HCT116 (cell line): Measurements from ENCODE around the gene UNC80. TPM values are rescaled to one million over a fixed set of nuclear protein-coding genes. Genes with fewer than 3 reads are reported as not detected.

Source experiments
- ATAC-seq: fragments of 200-7000 bp; cut with Tn5 transposase; 2 replicates; pipeline ENCODE4 v1.9.1; 2020; ENCODE audit warnings: mild to moderate bottlenecking, moderate library complexity
- BruUV-seq: library from RNA; stranded (reverse); fragments of 400-500 nt; replicated peaks from 2 replicates; lab custom pipeline; 2021; lab: Mats Ljungman, UMichigan
- CTCF ChIA-PET: fragments of 300-600 bp; sonication (Branson Sonifier 250); formaldehyde crosslinking; loops from one replicate; lab custom pipeline; 2021; ENCODE audit warnings: antibody characterized with exemption; lab: Charles Lee
- POLR2A ChIA-PET: fragments of 300-600, 350-600 bp; sonication (Branson Sonifier 250); formaldehyde crosslinking; loops from one replicate; lab custom pipeline; 2021; ENCODE audit warnings: antibody characterized with exemption; lab: Charles Lee
- RAD21 ChIA-PET, 2 experiments: fragments of 300-600 bp; sonication (Branson Sonifier 250); formaldehyde crosslinking; loops; one replicate each; lab custom pipeline; 2023; ENCODE audit warnings: low total read pairs in 2 of 2; ENCODE audit not compliant: uncharacterized antibody in 2 of 2, unreplicated experiment in 2 of 2, low non-redundant PET in 1 of 2; lab: Charles Lee
- DNase-seq: peaks from one replicate; pipeline ENCODE4 v3.0.0-alpha.2; 2010; ENCODE audit warnings: low read depth, low spot score
- H2AFZ ChIP-seq: fragments of 200-600 bp; shearing (Covaris generic), sonication (generic); 2 replicates; pipeline ENCODE4 v1.6.1; 2017; ENCODE audit warnings: low read depth, mixed run types, mixed read lengths, antibody characterized with exemption, low read length; ENCODE audit not compliant: poor library complexity, severe bottlenecking
- H3K27ac ChIP-seq: 2 replicates; pipeline ENCODE4 v1.5.1; 2012; ENCODE audit warnings: low read depth, low read length
- H3K27me3 ChIP-seq: fragments of 200-600 bp; sonication (generic); 2 replicates; pipeline ENCODE4 v1.6.1; 2016; ENCODE audit warnings: mixed run types, low read length, mixed read lengths; ENCODE audit not compliant: insufficient read depth
- H3K36me3 ChIP-seq, 2 experiments: fragments of 200-500 bp in 1 of 2; fragments of 200-600 bp in 1 of 2; sonication (Bioruptor generic) in 1 of 2; sonication (generic) in 1 of 2; 2 replicates each; pipeline versions ENCODE4 v1.5.1 to v1.6.1; 2014 to 2016; ENCODE audit warnings: low read length in 2 of 2, inconsistent platforms in 1 of 2, mixed read lengths in 1 of 2, mixed run types in 1 of 2; ENCODE audit not compliant: insufficient read depth in 2 of 2, control insufficient read depth in 1 of 2
- H3K4me1 ChIP-seq, 2 experiments: fragments of 200-600 bp in 1 of 2; sonication (generic) in 1 of 2; 2 replicates each; pipeline versions ENCODE4 v1.5.1 to v1.6.1; 2012 to 2017; ENCODE audit warnings: low read length in 2 of 2, inconsistent platforms in 1 of 2, mild to moderate bottlenecking in 1 of 2, mixed read lengths in 1 of 2, mixed run types in 1 of 2, moderate library complexity in 1 of 2; ENCODE audit not compliant: insufficient read depth in 2 of 2, control insufficient read depth in 1 of 2
- H3K4me2 ChIP-seq: fragments of 200-600 bp; sonication (generic); 2 replicates; pipeline ENCODE4 v1.6.1; 2017; ENCODE audit warnings: mixed run types, low read length, mixed read lengths
- H3K4me3 ChIP-seq, 2 experiments: fragments of 200-600 bp in 1 of 2; sonication (generic) in 1 of 2; replicated peaks in 1 of 2; 2 replicates each; pipeline ENCODE4 v1.5.1; 2011 to 2016; ENCODE audit warnings: low read length in 2 of 2, control low read depth in 1 of 2, low read depth in 1 of 2, mild to moderate bottlenecking in 1 of 2, mixed read lengths in 1 of 2, mixed run types in 1 of 2
- H3K79me2 ChIP-seq: fragments of 200-600 bp; sonication (generic); 2 replicates; pipeline ENCODE4 v1.6.1; 2017; ENCODE audit warnings: mild to moderate bottlenecking, mixed run types, low read length, moderate library complexity, mixed read lengths; ENCODE audit not compliant: insufficient read depth
- H3K9ac ChIP-seq: fragments of 200-600 bp; sonication (generic); 2 replicates; pipeline ENCODE4 v1.6.1; 2016; ENCODE audit warnings: low read length, mixed read lengths
- H3K9me2 ChIP-seq: fragments of 200-600 bp; sonication (generic), shearing (Covaris generic); 2 replicates; pipeline ENCODE4 v1.6.1; 2017; ENCODE audit warnings: mixed run types, mild to moderate bottlenecking, moderate library complexity; ENCODE audit not compliant: insufficient read depth
- H3K9me3 ChIP-seq, 2 experiments: fragments of 200-500 bp in 1 of 2; fragments of 200-600 bp in 1 of 2; sonication (Bioruptor generic) in 1 of 2; sonication (generic) in 1 of 2; 2 replicates each; pipeline ENCODE4 v1.6.1; 2014 to 2017; ENCODE audit warnings: low read length in 2 of 2, mixed read lengths in 2 of 2, inconsistent platforms in 1 of 2, low read depth in 1 of 2, mild to moderate bottlenecking in 1 of 2, mixed run types in 1 of 2, moderate library complexity in 1 of 2; ENCODE audit not compliant: control insufficient read depth in 1 of 2, insufficient read depth in 1 of 2
- H4K20me1 ChIP-seq: fragments of 200-600 bp; sonication (generic), shearing (Covaris generic); 2 replicates; pipeline ENCODE4 v1.6.1; 2017; ENCODE audit warnings: mixed run types, mild to moderate bottlenecking, moderate library complexity; ENCODE audit not compliant: insufficient read depth
- CBX3 ChIP-seq: IDR thresholded peaks from 2 replicates; pipeline ENCODE4 v1.6.1; 2012; ENCODE audit warnings: low read depth
- CEBPB ChIP-seq: IDR thresholded peaks from 2 replicates; pipeline ENCODE4 v1.6.1; 2012; ENCODE audit warnings: low read depth
- EGR1 ChIP-seq: IDR thresholded peaks from 2 replicates; pipeline ENCODE4 v1.6.1; 2012; ENCODE audit warnings: low read depth
- ELF1 ChIP-seq: IDR thresholded peaks from 2 replicates; pipeline ENCODE4 v1.6.1; 2012; ENCODE audit warnings: low read depth, borderline replicate concordance
- EZH2 ChIP-seq: fragments of 200-600 bp; sonication (generic); IDR thresholded peaks from 2 replicates; pipeline ENCODE4 v1.6.1; 2017; ENCODE audit warnings: antibody characterized with exemption, mixed run types
- EZH2phosphoT487 ChIP-seq: fragments of 200-600 bp; IDR thresholded peaks from 2 replicates; pipeline ENCODE4 v1.6.1; 2018; ENCODE audit warnings: antibody characterized with exemption, borderline replicate concordance
- FOSL1 ChIP-seq: IDR thresholded peaks from 2 replicates; pipeline ENCODE4 v1.6.1; 2012; ENCODE audit warnings: low read depth
- POLR2AphosphoS5 ChIP-seq: IDR thresholded peaks from 2 replicates; pipeline ENCODE4 v1.6.1; 2011; ENCODE audit warnings: mild to moderate bottlenecking, low read depth, low read length, moderate library complexity
- RAD21 ChIP-seq: IDR thresholded peaks from 2 replicates; pipeline ENCODE4 v1.6.1; 2012; ENCODE audit warnings: low read depth, mild to moderate bottlenecking
- SIN3A ChIP-seq: IDR thresholded peaks from 2 replicates; pipeline ENCODE4 v1.6.1; 2012; ENCODE audit warnings: low read depth
- SP1 ChIP-seq: IDR thresholded peaks from 2 replicates; pipeline ENCODE4 v1.6.1; 2012; ENCODE audit warnings: low read depth
- SRF ChIP-seq: IDR thresholded peaks from 2 replicates; pipeline ENCODE4 v1.6.1; 2012; ENCODE audit warnings: low read depth
- TCF7L2 ChIP-seq: IDR thresholded peaks from 2 replicates; pipeline ENCODE4 v1.7.0; 2011; ENCODE audit warnings: borderline replicate concordance, inconsistent platforms; ENCODE audit not compliant: insufficient read depth, insufficient read length; ENCODE audit errors: extremely low read depth
- YY1 ChIP-seq: IDR thresholded peaks from 2 replicates; pipeline ENCODE4 v1.6.1; 2011; ENCODE audit warnings: low read length, low read depth, moderate library complexity, mild to moderate bottlenecking; ENCODE audit not compliant: insufficient replicate concordance; ENCODE audit errors: extremely low read depth
- ZFX ChIP-seq: fragments of 450-650 bp; IDR thresholded peaks from 2 replicates; pipeline ENCODE4 v1.6.1; 2017
- intact Hi-C: fragments of 100-400 bp; cut with micrococcal nuclease; formaldehyde crosslinking; loops from 2 replicates; pipeline ENCODE4 v1.10.0; 2022
- total RNA-seq: library from RNA; stranded (reverse); gene quantifications from one replicate; pipeline ENCODE4 v1.2.1, GENCODE V29; 2021; ENCODE audit not compliant: unreplicated experiment
- TF ChIP-seq, protein P1 (sequence below): IDR thresholded peaks from 2 replicates; pipeline ENCODE4 v1.6.1; 2012
- TF ChIP-seq, protein P2 (sequence below): IDR thresholded peaks from 2 replicates; pipeline ENCODE4 v1.6.1; 2011; ENCODE audit warnings: mild to moderate bottlenecking, low read length, moderate library complexity; ENCODE audit not compliant: insufficient replicate concordance; ENCODE audit errors: extremely low read depth
- TF ChIP-seq, protein P3 (sequence below): IDR thresholded peaks from 2 replicates; pipeline ENCODE4 v1.6.1; 2012; ENCODE audit warnings: low read depth
- TF ChIP-seq, protein P4 (sequence below), 3 experiments: fragments of 200-600 bp in 1 of 3; sonication (generic) in 1 of 3; IDR thresholded peaks in 2 of 3; conservative IDR thresholded peaks in 1 of 3; 2 replicates each; pipeline ENCODE4 v1.5.1; 2012 to 2017; ENCODE audit warnings: low read depth in 2 of 3, low read length in 2 of 3, antibody characterized with exemption in 1 of 3, borderline replicate concordance in 1 of 3, control low read depth in 1 of 3, mild to moderate bottlenecking in 1 of 3, mixed read lengths in 1 of 3, mixed run types in 1 of 3, moderate library complexity in 1 of 3; ENCODE audit not compliant: insufficient read depth in 1 of 3
- TF ChIP-seq, protein P5 (sequence below): IDR thresholded peaks from 2 replicates; pipeline ENCODE4 v1.6.1; 2012

UNC80 gene
- total RNA-seq, 1 experiment from 2014 or later = not detected

DNA sequence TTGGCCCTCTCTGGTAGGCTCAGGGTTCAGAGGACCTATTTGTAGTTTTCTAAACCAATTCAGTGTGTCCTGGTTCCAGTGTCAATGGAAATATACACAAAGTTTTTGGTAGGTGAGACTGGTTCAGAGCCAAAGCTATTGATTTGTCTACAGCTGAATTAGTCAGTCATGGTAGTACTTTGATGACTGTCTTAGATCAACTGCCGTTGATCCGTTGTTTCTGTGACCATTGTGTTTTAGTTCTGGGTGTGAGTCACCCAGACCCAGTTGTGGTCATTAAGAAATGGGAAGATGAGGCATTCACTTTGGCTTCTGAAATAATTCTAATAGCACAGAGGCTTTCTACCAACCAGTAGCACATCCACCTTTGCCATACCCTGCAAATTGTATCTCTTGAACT is 214.8 kb downstream of the UNC80 start:
- ChIA-PET RAD21 (no interaction called here), POLR2A (no interaction called here), CTCF (no interaction called here)
- TF ChIP-seq EZH2phosphoT487 (no peak), FOSL1 (no peak), POLR2AphosphoS5 (no peak), CEBPB (no peak), RAD21 (no peak), SRF (no peak), TCF7L2 (no peak), ELF1 (no peak), SIN3A (no peak), ZFX (no peak), YY1 (no peak), SP1 (no peak), EGR1 (no peak), EZH2 (no peak), CBX3 (no peak)
- TF ChIP-seq, protein P1, sequence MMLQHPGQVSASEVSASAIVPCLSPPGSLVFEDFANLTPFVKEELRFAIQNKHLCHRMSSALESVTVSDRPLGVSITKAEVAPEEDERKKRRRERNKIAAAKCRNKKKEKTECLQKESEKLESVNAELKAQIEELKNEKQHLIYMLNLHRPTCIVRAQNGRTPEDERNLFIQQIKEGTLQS = no peak
- TF ChIP-seq, protein P2, sequence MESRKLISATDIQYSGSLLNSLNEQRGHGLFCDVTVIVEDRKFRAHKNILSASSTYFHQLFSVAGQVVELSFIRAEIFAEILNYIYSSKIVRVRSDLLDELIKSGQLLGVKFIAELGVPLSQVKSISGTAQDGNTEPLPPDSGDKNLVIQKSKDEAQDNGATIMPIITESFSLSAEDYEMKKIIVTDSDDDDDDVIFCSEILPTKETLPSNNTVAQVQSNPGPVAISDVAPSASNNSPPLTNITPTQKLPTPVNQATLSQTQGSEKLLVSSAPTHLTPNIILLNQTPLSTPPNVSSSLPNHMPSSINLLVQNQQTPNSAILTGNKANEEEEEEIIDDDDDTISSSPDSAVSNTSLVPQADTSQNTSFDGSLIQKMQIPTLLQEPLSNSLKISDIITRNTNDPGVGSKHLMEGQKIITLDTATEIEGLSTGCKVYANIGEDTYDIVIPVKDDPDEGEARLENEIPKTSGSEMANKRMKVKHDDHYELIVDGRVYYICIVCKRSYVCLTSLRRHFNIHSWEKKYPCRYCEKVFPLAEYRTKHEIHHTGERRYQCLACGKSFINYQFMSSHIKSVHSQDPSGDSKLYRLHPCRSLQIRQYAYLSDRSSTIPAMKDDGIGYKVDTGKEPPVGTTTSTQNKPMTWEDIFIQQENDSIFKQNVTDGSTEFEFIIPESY = no peak
- TF ChIP-seq, protein P3, sequence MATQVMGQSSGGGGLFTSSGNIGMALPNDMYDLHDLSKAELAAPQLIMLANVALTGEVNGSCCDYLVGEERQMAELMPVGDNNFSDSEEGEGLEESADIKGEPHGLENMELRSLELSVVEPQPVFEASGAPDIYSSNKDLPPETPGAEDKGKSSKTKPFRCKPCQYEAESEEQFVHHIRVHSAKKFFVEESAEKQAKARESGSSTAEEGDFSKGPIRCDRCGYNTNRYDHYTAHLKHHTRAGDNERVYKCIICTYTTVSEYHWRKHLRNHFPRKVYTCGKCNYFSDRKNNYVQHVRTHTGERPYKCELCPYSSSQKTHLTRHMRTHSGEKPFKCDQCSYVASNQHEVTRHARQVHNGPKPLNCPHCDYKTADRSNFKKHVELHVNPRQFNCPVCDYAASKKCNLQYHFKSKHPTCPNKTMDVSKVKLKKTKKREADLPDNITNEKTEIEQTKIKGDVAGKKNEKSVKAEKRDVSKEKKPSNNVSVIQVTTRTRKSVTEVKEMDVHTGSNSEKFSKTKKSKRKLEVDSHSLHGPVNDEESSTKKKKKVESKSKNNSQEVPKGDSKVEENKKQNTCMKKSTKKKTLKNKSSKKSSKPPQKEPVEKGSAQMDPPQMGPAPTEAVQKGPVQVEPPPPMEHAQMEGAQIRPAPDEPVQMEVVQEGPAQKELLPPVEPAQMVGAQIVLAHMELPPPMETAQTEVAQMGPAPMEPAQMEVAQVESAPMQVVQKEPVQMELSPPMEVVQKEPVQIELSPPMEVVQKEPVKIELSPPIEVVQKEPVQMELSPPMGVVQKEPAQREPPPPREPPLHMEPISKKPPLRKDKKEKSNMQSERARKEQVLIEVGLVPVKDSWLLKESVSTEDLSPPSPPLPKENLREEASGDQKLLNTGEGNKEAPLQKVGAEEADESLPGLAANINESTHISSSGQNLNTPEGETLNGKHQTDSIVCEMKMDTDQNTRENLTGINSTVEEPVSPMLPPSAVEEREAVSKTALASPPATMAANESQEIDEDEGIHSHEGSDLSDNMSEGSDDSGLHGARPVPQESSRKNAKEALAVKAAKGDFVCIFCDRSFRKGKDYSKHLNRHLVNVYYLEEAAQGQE = no peak
- TF ChIP-seq, protein P4, sequence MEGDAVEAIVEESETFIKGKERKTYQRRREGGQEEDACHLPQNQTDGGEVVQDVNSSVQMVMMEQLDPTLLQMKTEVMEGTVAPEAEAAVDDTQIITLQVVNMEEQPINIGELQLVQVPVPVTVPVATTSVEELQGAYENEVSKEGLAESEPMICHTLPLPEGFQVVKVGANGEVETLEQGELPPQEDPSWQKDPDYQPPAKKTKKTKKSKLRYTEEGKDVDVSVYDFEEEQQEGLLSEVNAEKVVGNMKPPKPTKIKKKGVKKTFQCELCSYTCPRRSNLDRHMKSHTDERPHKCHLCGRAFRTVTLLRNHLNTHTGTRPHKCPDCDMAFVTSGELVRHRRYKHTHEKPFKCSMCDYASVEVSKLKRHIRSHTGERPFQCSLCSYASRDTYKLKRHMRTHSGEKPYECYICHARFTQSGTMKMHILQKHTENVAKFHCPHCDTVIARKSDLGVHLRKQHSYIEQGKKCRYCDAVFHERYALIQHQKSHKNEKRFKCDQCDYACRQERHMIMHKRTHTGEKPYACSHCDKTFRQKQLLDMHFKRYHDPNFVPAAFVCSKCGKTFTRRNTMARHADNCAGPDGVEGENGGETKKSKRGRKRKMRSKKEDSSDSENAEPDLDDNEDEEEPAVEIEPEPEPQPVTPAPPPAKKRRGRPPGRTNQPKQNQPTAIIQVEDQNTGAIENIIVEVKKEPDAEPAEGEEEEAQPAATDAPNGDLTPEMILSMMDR (IDR thresholded peaks at IDR 0.05 in 2 of 3, conservative IDR thresholded peaks at IDR 0.05 in 1 of 3; ENCODE audit: borderline replicate concordance in 1 of 3, insufficient read depth in 1 of 3, low read depth in 2 of 3, low read length in 2 of 3) = no peak
- TF ChIP-seq, protein P5, sequence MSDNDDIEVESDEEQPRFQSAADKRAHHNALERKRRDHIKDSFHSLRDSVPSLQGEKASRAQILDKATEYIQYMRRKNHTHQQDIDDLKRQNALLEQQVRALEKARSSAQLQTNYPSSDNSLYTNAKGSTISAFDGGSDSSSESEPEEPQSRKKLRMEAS = no peak
- H3K27ac ChIP-seq = no peak overlapping the region
- no peak for ATAC-seq
- no peaks in the 10 kb centered on the region for H3K9me3 ChIP-seq
- H3K9me2 ChIP-seq = no peaks in the 10 kb centered on the region
- BruUV-seq = no TSS peak
- H3K36me3 ChIP-seq = no peaks in the 10 kb centered on the region
- no peak overlapping the region for H2AFZ ChIP-seq
- DNase-seq = no peak
- H3K9ac ChIP-seq = no peak overlapping the region
- H3K27me3 ChIP-seq = no peaks in the 10 kb centered on the region
- H3K4me2 ChIP-seq = no peak overlapping the region
- H3K79me2 ChIP-seq = no peaks in the 10 kb centered on the region
- no peaks in the 10 kb centered on the region for H4K20me1 ChIP-seq
- H3K4me3 ChIP-seq = no peak overlapping the region
- H3K4me1 ChIP-seq = no peaks in the 10 kb centered on the region
- intact Hi-C loops = no loop called here
